CD4-positive, alpha-beta T cell (primary cell): Measurements from ENCODE around the gene STRA6. TPM values are rescaled to one million over a fixed set of nuclear protein-coding genes. Genes with fewer than 3 reads are reported as not detected.

Experiments
- ATAC-seq: fragments of 200-7000 bp; cut with Tn5 transposase; one replicate; pipeline ENCODE4 v1.10.0; 2022; ENCODE audit warnings: mild to moderate bottlenecking; ENCODE audit not compliant: poor library complexity
- CTCF ChIA-PET: fragments of 350-600 bp; sonication (Branson Sonifier 250); formaldehyde crosslinking; loops from one replicate; lab custom pipeline; 2021; ENCODE audit warnings: antibody characterized with exemption, inconsistent platforms; lab: Charles Lee
- POLR2A ChIA-PET: fragments of 350-600 bp; sonication (Branson Sonifier 250); formaldehyde crosslinking; loops from one replicate; lab custom pipeline; 2021; ENCODE audit warnings: antibody characterized with exemption, inconsistent platforms; lab: Charles Lee
- DNase-seq, 14 experiments: peaks; one replicate each; pipeline ENCODE4 v3.0.0-alpha.2; 2013 to 2020; ENCODE audit warnings: mixed read lengths in 2 of 14
- H3K27ac ChIP-seq, 2 donors: one replicate each; pipeline versions ENCODE4 v1.5.1 to v1.7.0; 2013; ENCODE audit warnings: low read length in 2 of 2, low read depth in 1 of 2, mild to moderate bottlenecking in 1 of 2
- H3K27me3 ChIP-seq, 2 experiments: 1 replicate in 1 of 2; 2 replicates in 1 of 2; pipeline versions ENCODE4 v1.6.1 to v1.7.0; 2013; ENCODE audit warnings: low read length in 2 of 2, control low read depth in 1 of 2, mild to moderate bottlenecking in 1 of 2, moderate library complexity in 1 of 2; ENCODE audit not compliant: insufficient read depth in 2 of 2, control insufficient read depth in 1 of 2
- H3K36me3 ChIP-seq: one replicate; pipeline ENCODE4 v1.6.1; 2013; ENCODE audit warnings: low read length, control low read depth; ENCODE audit not compliant: insufficient read depth
- H3K4me1 ChIP-seq: one replicate; pipeline ENCODE4 v1.6.1; 2013; ENCODE audit warnings: low read length, control low read depth; ENCODE audit not compliant: insufficient read depth
- H3K4me3 ChIP-seq: one replicate; pipeline ENCODE4 v1.5.1; 2013; ENCODE audit warnings: mild to moderate bottlenecking, low read length, moderate library complexity
- H3K9me3 ChIP-seq, 2 experiments: 1 replicate in 1 of 2; 2 replicates in 1 of 2; pipeline versions ENCODE4 v1.6.1 to v1.7.0; 2013; ENCODE audit warnings: low read length in 2 of 2, mild to moderate bottlenecking in 2 of 2, control low read depth in 1 of 2, moderate library complexity in 1 of 2; ENCODE audit not compliant: control insufficient read depth in 1 of 2, insufficient read depth in 1 of 2
- H3K27ac Mint-ChIP-seq: one replicate; pipeline ENCODE4 v1.8.0; 2020; ENCODE audit warnings: mixed read lengths
- H3K27me3 Mint-ChIP-seq: one replicate; pipeline ENCODE4 v1.8.0; 2021; ENCODE audit warnings: mixed read lengths
- H3K36me3 Mint-ChIP-seq: one replicate; pipeline ENCODE4 v1.8.0; 2021; ENCODE audit warnings: low read depth, mixed read lengths
- H3K4me1 Mint-ChIP-seq: one replicate; pipeline ENCODE4 v1.8.0; 2021; ENCODE audit warnings: low read depth, mixed read lengths
- H3K4me3 Mint-ChIP-seq: one replicate; pipeline ENCODE4 v1.8.0; 2020; ENCODE audit warnings: mild to moderate bottlenecking, mixed read lengths
- H3K9me3 Mint-ChIP-seq: one replicate; pipeline ENCODE4 v1.8.0; 2020; ENCODE audit warnings: mixed read lengths
- CTCF ChIP-seq: fragments of 200-600 bp; IDR thresholded peaks from one replicate; pipeline ENCODE4 v1.8.0; 2022; ENCODE audit warnings: antibody characterized with exemption, mild to moderate bottlenecking
- intact Hi-C, 2 experiments: fragments of 100-400 bp; cut with DNase I in 1 of 2; cut with micrococcal nuclease in 1 of 2; formaldehyde crosslinking; loops; one replicate each; pipeline versions ENCODE4 v1.15.1 to v1.9.0; 2023 to 2025; cut with DNase I, micrococcal nuclease
- total RNA-seq, 174 experiments: library from RNA in 2 of 174; stranded (reverse) in 2 of 174; gene quantifications; one replicate each; pipeline ENCODE4 v1.2.3 and lab custom pipeline; 2021 to 2026

The STRA6 gene
- total RNA-seq, 2 experiments from 2014 or later: not detected

- peaks cover 2 to 5% of the 10 kb centered on the region in 2 experiments for H3K27me3 ChIP-seq
These were observed 3.0 kb upstream of the STRA6 start for GRCh38 chr15:74205582-74205947.

GRCh38 chr15:74203914-74204431 lies 1.4 kb upstream of the STRA6 start:
- peaks cover 2 to 5% of the 10 kb centered on the region in 2 experiments for H3K27me3 ChIP-seq
- no peak for TF ChIP-seq CTCF
- no peak for DNase-seq
- H3K36me3 ChIP-seq: no peaks in the 10 kb centered on the region
- intact Hi-C loops: no loop called here
- no peak overlapping the region for H3K4me3 ChIP-seq
- no peak for ATAC-seq
- Mint-ChIP-seq H3K27me3 (peaks cover 16% of the 10 kb centered on the region), H3K27ac (no peak overlapping the region), H3K4me1 (no peaks in the 10 kb centered on the region), H3K9me3 (no peaks in the 10 kb centered on the region), H3K36me3 (no peaks in the 10 kb centered on the region), H3K4me3 (no peak overlapping the region)
- CTCF ChIA-PET: no interaction called here
- POLR2A ChIA-PET: no interaction called here
- H3K27ac ChIP-seq: no peak overlapping the region
- H3K4me1 ChIP-seq: no peaks in the 10 kb centered on the region
- no peaks in the 10 kb centered on the region for H3K9me3 ChIP-seq

More at GRCh38 chr15:74205582-74205947, 3.0 kb upstream of the STRA6 start:
- H3K4me3 Mint-ChIP-seq: no peak overlapping the region
- no peak for DNase-seq
- Histone ChIP-seq H3K9me3 (no peaks in the 10 kb centered on the region), H3K27ac (no peak overlapping the region), H3K36me3 (no peaks in the 10 kb centered on the region), H3K4me3 (no peak overlapping the region), H3K4me1 (no peaks in the 10 kb centered on the region)
- H3K36me3 Mint-ChIP-seq: no peaks in the 10 kb centered on the region
- POLR2A ChIA-PET: no interaction called here
- ATAC-seq: no peak
- TF ChIP-seq CTCF: no peak
- CTCF ChIA-PET: no interaction called here
- peaks cover 12% of the 10 kb centered on the region for H3K27me3 Mint-ChIP-seq
- no peaks in the 10 kb centered on the region for H3K4me1 Mint-ChIP-seq
- intact Hi-C loops: no loop called here
- no peaks in the 10 kb centered on the region for H3K9me3 Mint-ChIP-seq
- no peak overlapping the region for H3K27ac Mint-ChIP-seq

GRCh38 chr15:74201710-74202420 lies 722 bp downstream of the STRA6 start:
- POLR2A ChIA-PET: interaction anchor here (0.6 kb wide), 1 partner anchor 113 kb away, joined by 3 read pairs; no protein-coding TSS in a partner anchor
- H3K36me3 ChIP-seq: no peaks in the 10 kb centered on the region
- CTCF ChIA-PET: no interaction called here
- ATAC-seq (no peak), DNase-seq (no peak)
- H3K27ac ChIP-seq: no peak overlapping the region
- Mint-ChIP-seq H3K4me1 (no peaks in the 10 kb centered on the region), H3K4me3 (no peak overlapping the region), H3K36me3 (no peaks in the 10 kb centered on the region), H3K27ac (no peak overlapping the region), H3K9me3 (no peaks in the 10 kb centered on the region), H3K27me3 (peaks cover 9% of the 10 kb centered on the region)
- intact Hi-C loops: no loop called here
- no peak overlapping the region for H3K4me3 ChIP-seq
- H3K9me3 ChIP-seq: no peaks in the 10 kb centered on the region
- H3K27me3 ChIP-seq: peaks cover 2 to 5% of the 10 kb centered on the region in 2 experiments
- H3K4me1 ChIP-seq: no peaks in the 10 kb centered on the region
- TF ChIP-seq CTCF: no peak
